OCI-LY3 (cell line): Measurements from ENCODE around the gene STON2.

Source experiments
- H2AFZ ChIP-seq: fragments of 200-600, 300-600 bp; shearing (Covaris generic); 2 replicates; pipeline ENCODE4 v1.6.0; 2014; ENCODE audit warnings: antibody characterized with exemption, low read depth, low read length
- H3K27ac ChIP-seq: fragments of 200-600, 300-600 bp; sonication (generic); 2 replicates; pipeline ENCODE4 v1.5.1; 2014; ENCODE audit warnings: mild to moderate bottlenecking, low read length, moderate library complexity, mixed read lengths
- H3K27me3 ChIP-seq: fragments of 200-600, 300-600 bp; sonication (generic); 2 replicates; pipeline ENCODE4 v1.6.1; 2014; ENCODE audit warnings: low read depth, low read length, mixed read lengths
- H3K36me3 ChIP-seq: fragments of 200-600, 300-600 bp; sonication (generic); replicated peaks from 2 replicates; pipeline ENCODE3; 2014; ENCODE audit warnings: low read depth, low read length, mixed read lengths
- H3K4me1 ChIP-seq: fragments of 300-600, 200-600 bp; sonication (generic); 2 replicates; pipeline ENCODE4 v1.6.1; 2014; ENCODE audit warnings: low read length, mixed read lengths
- H3K4me2 ChIP-seq: fragments of 200-600, 300-600 bp; sonication (generic); 2 replicates; pipeline ENCODE4 v1.6.1; 2014; ENCODE audit warnings: low read length, mixed read lengths
- H3K4me3 ChIP-seq: fragments of 300-600, 200-600 bp; sonication (generic); 2 replicates; pipeline ENCODE4 v1.5.1; 2014; ENCODE audit warnings: antibody characterized with exemption, mild to moderate bottlenecking, low read length, moderate library complexity
- H3K79me2 ChIP-seq: fragments of 300-600, 200-600 bp; shearing (Covaris generic); 2 replicates; pipeline ENCODE4 v1.6.1; 2014; ENCODE audit warnings: mild to moderate bottlenecking, low read length, mixed read lengths
- H3K9ac ChIP-seq: fragments of 300-600, 200-600 bp; shearing (Covaris generic); 2 replicates; pipeline ENCODE4 v1.6.0; 2014; ENCODE audit warnings: mild to moderate bottlenecking, low read length, moderate library complexity
- H3K9me3 ChIP-seq: fragments of 200-600, 300-600 bp; shearing (Covaris generic); 2 replicates; pipeline ENCODE4 v1.6.1; 2014; ENCODE audit warnings: low read length, mixed read lengths; ENCODE audit not compliant: insufficient read depth
- H4K20me1 ChIP-seq: fragments of 200-600, 300-600 bp; sonication (generic); 2 replicates; pipeline ENCODE4 v1.6.1; 2016; ENCODE audit warnings: low read length, mixed read lengths; ENCODE audit not compliant: insufficient read depth
- CTCF ChIP-seq: fragments of 200-600, 300-600 bp; sonication (generic); IDR thresholded peaks from 2 replicates; pipeline ENCODE4 v1.5.1; 2014; ENCODE audit warnings: antibody characterized with exemption, low read length, low read depth
- EZH2phosphoT487 ChIP-seq: fragments of 200-600 bp; shearing (Covaris generic); IDR thresholded peaks from 2 replicates; pipeline ENCODE4 v1.6.1; 2018; ENCODE audit warnings: antibody characterized with exemption, mixed run types, low read depth

Gene STON2

GRCh38 chr14:81336009-81336408, 64.1 kb downstream of the STON2 start:
- no peaks in the 10 kb centered on the region for H3K36me3 ChIP-seq
- no peaks in the 10 kb centered on the region for H3K27me3 ChIP-seq
- H3K27ac ChIP-seq = no peak overlapping the region
- peaks cover 9% of the 10 kb centered on the region for H3K4me1 ChIP-seq
- H3K4me3 ChIP-seq = no peak overlapping the region
- no peak overlapping the region for H3K4me2 ChIP-seq
- H3K9me3 ChIP-seq = no peaks in the 10 kb centered on the region
- no peaks in the 10 kb centered on the region for H3K79me2 ChIP-seq
- H2AFZ ChIP-seq = no peak overlapping the region
- H4K20me1 ChIP-seq = no peaks in the 10 kb centered on the region
- TF ChIP-seq CTCF (no peak), EZH2phosphoT487 (no peak)
- H3K9ac ChIP-seq = no peak overlapping the region

GRCh38 chr14:81332725-81333124, 67.4 kb downstream of the STON2 start:
- H3K27me3 ChIP-seq = no peaks in the 10 kb centered on the region
- H3K36me3 ChIP-seq = no peaks in the 10 kb centered on the region
- H3K9ac ChIP-seq = no peak overlapping the region
- H3K79me2 ChIP-seq = no peaks in the 10 kb centered on the region
- H3K27ac ChIP-seq = no peak overlapping the region
- H3K4me3 ChIP-seq = no peak overlapping the region
- no peaks in the 10 kb centered on the region for H4K20me1 ChIP-seq
- no peak overlapping the region for H2AFZ ChIP-seq
- H3K4me2 ChIP-seq = no peak overlapping the region
- TF ChIP-seq EZH2phosphoT487 = no peak
- TF ChIP-seq CTCF = no peak
- H3K4me1 ChIP-seq = peaks cover 9% of the 10 kb centered on the region; the same call in 1 of the 2 replicates
- H3K9me3 ChIP-seq = no peaks in the 10 kb centered on the region

GRCh38 chr14:81331229-81332021, 68.7 kb downstream of the STON2 start:
- no peak overlapping the region for H3K4me3 ChIP-seq
- H3K27ac ChIP-seq = no peak overlapping the region
- no peaks in the 10 kb centered on the region for H4K20me1 ChIP-seq
- H2AFZ ChIP-seq = no peak overlapping the region
- no peaks in the 10 kb centered on the region for H3K79me2 ChIP-seq
- H3K36me3 ChIP-seq = no peaks in the 10 kb centered on the region
- no peak overlapping the region for H3K4me2 ChIP-seq
- peaks cover 3% of the 10 kb centered on the region for H3K27me3 ChIP-seq
- peaks cover 9% of the 10 kb centered on the region; the same call in 1 of the 2 replicates for H3K4me1 ChIP-seq
- no peak overlapping the region for H3K9ac ChIP-seq
- no peaks in the 10 kb centered on the region for H3K9me3 ChIP-seq
- TF ChIP-seq EZH2phosphoT487 = no peak
- no peak for TF ChIP-seq CTCF

- H3K9me3 ChIP-seq = no peaks in the 10 kb centered on the region
- TF ChIP-seq EZH2phosphoT487 = no peak
- H3K4me1 ChIP-seq = peaks cover 9% of the 10 kb centered on the region; the same call in 1 of the 2 replicates
- no peaks in the 10 kb centered on the region for H4K20me1 ChIP-seq
- H3K4me2 ChIP-seq = no peak overlapping the region
- no peak overlapping the region for H3K4me3 ChIP-seq
- peaks cover 11% of the 10 kb centered on the region for H3K27me3 ChIP-seq
- H2AFZ ChIP-seq = no peak overlapping the region
- H3K27ac ChIP-seq = no peak overlapping the region
- no peaks in the 10 kb centered on the region for H3K36me3 ChIP-seq
- H3K9ac ChIP-seq = no peak overlapping the region
- no peaks in the 10 kb centered on the region for H3K79me2 ChIP-seq
Measured at GRCh38 chr14:81330619-81331122, 69.5 kb downstream of the STON2 start.
